GM12873 (cell line): ENCODE data around the gene EFCAB8.

Source experiments
- TF ChIP-seq, protein P1 (sequence below): IDR thresholded peaks from 2 replicates; pipeline ENCODE4 v1.5.1; 2012; ENCODE audit warnings: low read depth, mild to moderate bottlenecking, moderate library complexity, low read length, control low read depth; ENCODE audit not compliant: insufficient read depth; ENCODE audit errors: missing control alignments

Gene EFCAB8

GRCh38 chr20:32886652-32887051 lies 27.9 kb downstream of the EFCAB8 start:
- TF ChIP-seq, protein P1, sequence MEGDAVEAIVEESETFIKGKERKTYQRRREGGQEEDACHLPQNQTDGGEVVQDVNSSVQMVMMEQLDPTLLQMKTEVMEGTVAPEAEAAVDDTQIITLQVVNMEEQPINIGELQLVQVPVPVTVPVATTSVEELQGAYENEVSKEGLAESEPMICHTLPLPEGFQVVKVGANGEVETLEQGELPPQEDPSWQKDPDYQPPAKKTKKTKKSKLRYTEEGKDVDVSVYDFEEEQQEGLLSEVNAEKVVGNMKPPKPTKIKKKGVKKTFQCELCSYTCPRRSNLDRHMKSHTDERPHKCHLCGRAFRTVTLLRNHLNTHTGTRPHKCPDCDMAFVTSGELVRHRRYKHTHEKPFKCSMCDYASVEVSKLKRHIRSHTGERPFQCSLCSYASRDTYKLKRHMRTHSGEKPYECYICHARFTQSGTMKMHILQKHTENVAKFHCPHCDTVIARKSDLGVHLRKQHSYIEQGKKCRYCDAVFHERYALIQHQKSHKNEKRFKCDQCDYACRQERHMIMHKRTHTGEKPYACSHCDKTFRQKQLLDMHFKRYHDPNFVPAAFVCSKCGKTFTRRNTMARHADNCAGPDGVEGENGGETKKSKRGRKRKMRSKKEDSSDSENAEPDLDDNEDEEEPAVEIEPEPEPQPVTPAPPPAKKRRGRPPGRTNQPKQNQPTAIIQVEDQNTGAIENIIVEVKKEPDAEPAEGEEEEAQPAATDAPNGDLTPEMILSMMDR = no peak

DNA sequence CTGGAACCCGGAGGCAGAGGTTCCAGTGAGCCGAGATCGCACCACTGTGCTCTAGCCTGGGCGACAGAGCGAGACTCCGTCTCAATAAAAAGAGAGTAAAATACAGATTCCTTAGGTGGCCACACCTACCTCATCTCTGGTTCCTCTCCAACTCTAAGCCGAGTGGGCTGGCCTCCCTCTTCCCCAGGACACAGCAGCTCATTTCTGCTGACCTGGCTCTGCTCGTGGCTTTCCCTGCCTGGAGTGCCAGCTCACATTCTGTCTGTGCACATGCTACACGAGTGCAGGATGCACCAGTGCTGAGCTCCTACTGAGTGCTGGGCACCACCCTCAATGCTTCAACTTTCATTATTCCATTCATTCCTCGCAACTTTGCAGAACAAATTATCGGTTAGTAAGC lies 28.8 kb downstream of the EFCAB8 start:
- TF ChIP-seq, protein P1 = no peak

GRCh38 chr20:32888636-32889035 lies 29.9 kb downstream of the EFCAB8 start:
- TF ChIP-seq, protein P1 = no peak

DNA sequence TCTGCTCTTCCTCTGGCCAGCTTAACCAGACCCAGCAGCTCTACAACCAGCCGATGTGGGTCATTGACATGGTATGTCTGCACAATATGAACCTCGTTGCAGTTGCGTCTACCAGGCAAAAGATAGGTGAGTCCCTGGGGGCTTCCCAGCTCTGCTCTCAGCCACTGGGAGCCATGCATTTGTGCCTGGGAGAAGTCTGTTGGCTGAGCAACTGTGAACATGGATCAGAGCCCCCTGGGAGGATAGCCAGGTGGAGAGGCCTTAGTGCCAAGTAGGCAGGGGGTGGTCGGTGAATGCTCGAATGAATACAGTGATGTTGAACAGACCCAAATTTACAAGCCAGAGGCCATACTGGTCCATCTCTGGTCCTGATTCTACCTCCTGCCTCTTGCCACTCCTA lies 30.6 kb downstream of the EFCAB8 start:
- TF ChIP-seq, protein P1 = no peak

DNA sequence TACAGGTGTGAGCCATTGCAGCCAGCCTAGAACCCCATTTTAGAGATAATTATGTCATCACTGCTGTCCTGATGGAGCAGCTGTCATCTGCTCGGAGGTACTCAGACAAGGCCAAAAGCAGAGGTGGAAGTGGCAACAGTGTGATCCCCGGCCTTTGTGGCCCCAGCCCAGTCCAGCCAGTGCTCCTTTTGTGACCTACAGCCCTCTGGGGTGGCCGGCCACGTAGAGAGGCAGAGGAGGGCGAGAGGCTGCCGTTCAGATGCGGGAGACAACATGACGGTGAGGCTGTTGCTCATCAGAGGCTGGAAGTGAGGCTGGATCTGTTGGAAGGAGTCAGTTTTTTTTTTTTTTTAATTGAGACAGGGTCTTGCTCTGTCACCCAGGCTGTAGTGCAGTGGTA lies 32.8 kb downstream of the EFCAB8 start:
- TF ChIP-seq, protein P1 = no peak

- TF ChIP-seq, protein P1 = no peak
These were observed 33.4 kb downstream of the EFCAB8 start for GRCh38 chr20:32891926-32892660.

DNA sequence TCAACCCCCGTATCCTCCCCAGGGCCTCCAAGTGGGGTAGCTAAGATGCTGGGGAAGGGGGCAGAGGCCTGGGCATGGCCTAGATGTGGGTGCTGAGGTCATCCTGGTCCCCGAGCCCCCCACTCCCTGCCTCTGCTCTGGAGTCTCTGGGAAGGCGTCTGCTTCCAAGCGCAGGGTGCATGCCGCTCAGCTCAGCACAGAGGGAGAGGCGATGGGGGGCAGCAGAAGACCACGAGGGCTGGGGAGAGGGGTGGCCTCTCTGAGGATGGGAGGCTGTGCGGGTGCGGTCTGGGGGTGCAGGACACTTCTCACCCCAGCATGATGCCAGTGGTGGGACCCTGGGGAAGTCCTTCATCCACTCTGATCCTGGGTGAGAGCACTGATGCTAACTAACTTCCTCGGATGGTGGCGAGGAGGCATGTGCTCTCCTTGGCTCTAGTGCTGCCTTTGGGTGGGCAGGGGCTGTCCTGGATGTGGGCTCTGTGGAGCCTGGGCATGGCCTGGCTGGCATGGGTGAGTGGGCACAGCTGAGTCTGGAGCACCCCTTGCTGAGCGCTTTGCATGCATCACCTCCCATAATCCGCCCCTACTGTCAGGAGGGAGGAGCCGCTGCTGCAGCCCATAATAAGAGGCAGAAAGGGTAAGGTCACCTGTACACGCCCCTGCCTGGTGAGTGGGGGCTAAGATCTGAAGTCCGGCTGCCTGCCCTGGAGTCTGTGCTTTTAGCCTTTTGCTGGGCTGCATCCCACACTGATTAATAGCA lies 34.7 kb downstream of the EFCAB8 start:
- TF ChIP-seq, protein P1 = no peak
